Peyer's patch (tissue), 4 donors: ENCODE data around the gene AEBP2.

Source experiments
- CTCF ChIP-seq, 6 experiments: fragments of 450-650 bp in 4 of 6; fragments of 200-600 bp in 2 of 6; sonication (generic) in 1 of 6; IDR thresholded peaks; one replicate each; pipeline ENCODE4 v1.5.1; 2017 to 2019; ENCODE audit warnings: antibody characterized with exemption in 6 of 6, mild to moderate bottlenecking in 3 of 6, moderate library complexity in 1 of 6
- POLR2A ChIP-seq, 2 donors: fragments of 450-650 bp; IDR thresholded peaks; one replicate each; pipeline ENCODE4 v1.5.1; 2017; ENCODE audit warnings: antibody characterized with exemption in 2 of 2, mild to moderate bottlenecking in 2 of 2, moderate library complexity in 2 of 2

- TF ChIP-seq POLR2A (IDR thresholded peaks at IDR 0.05) (no peak), CTCF (IDR thresholded peaks at IDR 0.05) (no peak)
These were observed 4.8 kb upstream of the AEBP2 start for GRCh38 chr12:19434538-19434937.
